Gastroesophageal sphincter (tissue), 3 donors: ENCODE data around the gene SVIP.

ENCODE experiments used
- CTCF ChIP-seq, 4 experiments: fragments of 200-600 bp in 2 of 4; fragments of 450-650 bp in 2 of 4; sonication (generic) in 1 of 4; IDR thresholded peaks; one replicate each; pipeline ENCODE4 v1.5.1; 2017 to 2019; ENCODE audit warnings: antibody characterized with exemption in 4 of 4, mild to moderate bottlenecking in 2 of 4, moderate library complexity in 2 of 4
- EP300 ChIP-seq: sonication (generic); formaldehyde crosslinking; IDR thresholded peaks from one replicate; pipeline ENCODE4 v1.6.1; 2017; ENCODE audit warnings: antibody characterized with exemption, mild to moderate bottlenecking
- POLR2A ChIP-seq, 2 donors: fragments of 450-650 bp; IDR thresholded peaks; one replicate each; pipeline ENCODE4 v1.6.1; 2017; ENCODE audit warnings: antibody characterized with exemption in 2 of 2, mild to moderate bottlenecking in 2 of 2, moderate library complexity in 1 of 2
- POLR2AphosphoS5 ChIP-seq: sonication (generic); formaldehyde crosslinking; IDR thresholded peaks from one replicate; pipeline ENCODE4 v1.6.1; 2017; ENCODE audit warnings: antibody characterized with exemption

GRCh38 chr11:22787055-22787454, 42.5 kb downstream of the SVIP start:
- TF ChIP-seq CTCF (IDR thresholded peaks at IDR 0.05) (no peak), EP300 (no peak), POLR2AphosphoS5 (no peak), POLR2A (IDR thresholded peaks at IDR 0.05) (no peak)
